NCI-H2107 treated with DMSO at 0.1 percent for 48 hours (cell line): ENCODE results near the gene AP2B1.
"Not testable (repeated sequence)": the region's sequence is repeated elsewhere in the genome, so short reads cannot be mapped to it uniquely, and the experiment has no call there.

Experiments
- DNase-seq: peaks from one replicate; lab custom pipeline; 2025; ENCODE audit not compliant: unreplicated experiment; lab: John Stamatoyannopoulos, UW

AP2B1 gene

GRCh38 chr17:35745749-35746320 lies 158.7 kb downstream of the AP2B1 start:
- DNase-seq, result no peak

DNA sequence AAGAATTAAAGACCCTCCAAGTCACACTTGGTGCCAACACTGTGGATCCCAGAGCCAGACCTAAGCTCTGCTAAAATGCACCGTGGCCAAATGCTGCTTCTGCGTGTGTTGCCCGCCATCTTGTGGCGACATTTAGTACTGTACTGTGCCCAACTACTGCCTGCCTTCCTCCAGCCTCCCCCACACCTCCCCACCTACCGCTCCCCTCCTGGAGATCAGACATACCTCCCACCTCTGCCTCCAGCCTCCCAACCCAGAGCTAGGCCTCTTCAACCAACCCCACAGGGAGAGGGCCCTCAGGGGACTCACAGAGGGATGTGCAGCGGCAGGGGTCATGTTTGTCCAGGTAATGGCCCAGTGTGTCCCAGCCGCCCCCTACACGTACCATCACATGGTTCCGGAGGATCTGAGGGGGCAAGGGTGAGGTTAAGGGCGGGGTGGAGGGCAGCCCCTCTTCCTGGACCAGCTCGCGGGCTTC lies 160.5 kb downstream of the AP2B1 start:
- peak; percentile 55 for DNase-seq

GRCh38 chr17:35748341-35748841 lies 161.3 kb downstream of the AP2B1 start:
- DNase-seq, result no peak

DNA sequence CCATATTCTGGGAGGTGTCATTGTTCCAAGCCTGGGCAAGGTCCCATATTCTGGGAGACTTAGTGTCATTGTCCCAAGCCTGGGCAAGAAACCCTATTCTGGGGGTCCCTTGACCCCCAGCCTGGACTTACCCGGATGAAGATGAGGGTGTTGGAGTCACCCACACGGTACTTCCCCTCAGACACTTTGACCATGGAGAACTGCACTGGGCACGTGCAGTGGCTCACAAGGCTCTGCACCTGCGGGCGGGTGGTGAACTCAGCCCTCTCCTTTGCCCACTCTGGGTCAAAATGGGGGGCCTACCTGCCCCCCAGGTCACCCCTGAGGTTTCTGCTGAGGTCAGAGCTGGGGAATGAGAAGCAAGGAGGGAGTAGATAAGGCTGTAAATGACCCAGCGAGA lies 161.9 kb downstream of the AP2B1 start:
- DNase-seq, result no peak

- peak; percentile 43 for DNase-seq
These were observed 162.7 kb downstream of the AP2B1 start for GRCh38 chr17:35749560-35750412.

GRCh38 chr17:35750526-35751395 lies 163.6 kb downstream of the AP2B1 start:
- DNase-seq, result no peak

DNA sequence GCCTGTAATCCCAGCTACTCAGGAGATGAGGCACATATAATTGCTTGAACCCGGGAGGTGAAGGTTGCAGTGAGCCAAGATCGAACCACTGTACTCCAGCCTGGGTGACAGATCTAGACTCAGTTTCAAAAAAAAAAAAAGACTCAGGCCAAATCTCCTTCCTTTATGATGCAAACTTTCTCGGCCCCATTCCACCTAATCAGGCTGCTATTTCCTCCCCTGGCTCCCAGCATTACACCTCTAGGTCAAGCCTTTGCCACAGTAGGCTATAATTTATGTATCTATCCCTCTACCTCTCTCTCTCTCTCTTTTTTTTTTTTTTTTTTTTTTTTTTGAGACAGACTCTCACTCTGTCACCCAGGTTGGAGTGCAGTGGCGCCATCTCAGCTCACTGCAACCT lies 164.4 kb downstream of the AP2B1 start:
- not testable (repeated sequence) for DNase-seq

DNA sequence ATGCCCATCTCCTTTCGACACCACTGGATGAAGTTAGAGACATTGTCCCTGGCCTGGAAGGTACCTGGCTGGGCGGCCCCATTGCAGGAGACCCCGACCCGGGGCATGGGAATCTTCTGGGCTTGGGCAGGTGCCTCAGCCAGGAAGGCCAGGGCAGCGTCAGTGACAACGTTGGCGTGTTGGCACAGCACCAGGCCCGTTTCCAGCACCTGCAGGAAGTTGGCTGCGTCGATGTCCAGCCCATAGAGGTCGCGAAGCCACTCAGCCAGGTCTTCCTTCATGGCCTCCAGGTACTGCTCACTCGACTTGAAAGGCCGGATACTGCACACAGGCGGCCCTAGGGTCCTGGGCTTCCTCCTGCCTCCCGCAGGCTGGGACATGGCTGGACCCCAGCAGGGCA lies 165.3 kb downstream of the AP2B1 start:
- DNase-seq, result no peak

DNA sequence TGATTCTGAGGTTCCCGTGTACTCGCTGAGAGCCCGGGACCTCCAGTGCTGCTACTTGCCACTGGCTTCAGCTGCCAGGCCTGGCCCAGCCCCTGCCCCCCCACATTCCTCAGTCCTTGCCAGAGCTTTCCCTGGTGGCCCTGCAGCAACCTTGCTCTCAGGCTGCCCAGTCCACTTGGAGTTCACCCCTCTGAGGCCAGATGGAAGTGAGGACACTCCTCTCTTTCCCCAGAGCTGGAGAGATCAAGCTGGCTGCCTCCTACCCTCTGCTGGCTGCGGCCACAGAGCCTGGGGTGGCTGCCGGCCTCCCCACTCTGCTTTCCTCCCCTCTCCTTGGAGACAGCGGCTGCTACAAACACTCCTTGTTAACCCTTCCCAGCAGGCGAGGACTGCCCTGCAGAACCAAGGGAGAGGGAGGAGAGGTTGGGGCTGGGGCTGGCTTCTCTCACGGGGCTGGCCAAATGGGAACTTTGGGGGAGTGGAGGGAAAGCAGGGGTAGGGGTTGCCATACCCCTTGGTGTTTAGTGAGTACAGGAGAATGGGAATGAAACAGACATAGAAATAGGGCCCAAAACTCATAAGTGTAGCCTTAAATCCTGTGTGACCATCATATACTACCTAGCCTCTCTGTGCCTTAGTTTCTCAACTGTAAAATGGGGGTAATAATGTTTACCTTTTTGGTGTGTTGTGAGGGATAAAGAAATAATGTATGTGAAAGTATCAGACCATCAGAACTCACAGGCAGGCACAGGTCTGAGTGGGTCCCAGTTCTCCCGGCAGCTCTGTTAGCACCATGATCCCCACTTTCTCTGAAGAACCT lies 166.0 kb downstream of the AP2B1 start, which contains the start of gene GAS2L2:
TSS of gene GAS2L2 (minus strand) at position 295 of the 820 bp plus-strand sequence. CDS start 389 bp downstream, outside the sequence.
- DNase-seq, result no peak

DNA sequence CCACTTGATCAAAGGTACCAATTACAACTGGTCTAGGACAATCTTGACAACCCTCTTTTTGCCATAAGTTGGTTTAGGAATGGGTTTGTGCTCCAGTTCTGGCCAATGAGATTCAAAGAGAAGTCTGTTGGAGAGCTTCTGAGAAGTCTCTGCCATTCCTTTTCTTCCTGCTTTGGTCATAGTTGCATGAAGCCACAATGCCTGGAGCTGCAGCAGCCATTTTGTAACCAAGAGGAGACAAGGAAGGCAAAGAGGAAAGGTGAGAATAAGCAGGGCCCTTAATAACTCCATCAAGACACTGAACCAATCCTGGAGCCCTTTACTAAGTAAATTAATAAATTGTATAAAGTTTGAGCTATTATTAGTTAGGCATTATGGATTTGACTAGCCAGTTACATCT lies 170.1 kb downstream of the AP2B1 start:
- no peak for DNase-seq

GRCh38 chr17:35760587-35760986 lies 173.5 kb downstream of the AP2B1 start, which contains the start of gene C17orf50:
Gene C17orf50, plus strand, starts transcription at chr17:35760887. Its CDS starts 55 bp downstream, at chr17:35760942.
- DNase-seq, result no peak

GRCh38 chr17:35761601-35762000 lies 174.5 kb downstream of the AP2B1 start:
- DNase-seq, result no peak

- no peak for DNase-seq
These were observed 176.6 kb downstream of the AP2B1 start for GRCh38 chr17:35763767-35764122.

DNA sequence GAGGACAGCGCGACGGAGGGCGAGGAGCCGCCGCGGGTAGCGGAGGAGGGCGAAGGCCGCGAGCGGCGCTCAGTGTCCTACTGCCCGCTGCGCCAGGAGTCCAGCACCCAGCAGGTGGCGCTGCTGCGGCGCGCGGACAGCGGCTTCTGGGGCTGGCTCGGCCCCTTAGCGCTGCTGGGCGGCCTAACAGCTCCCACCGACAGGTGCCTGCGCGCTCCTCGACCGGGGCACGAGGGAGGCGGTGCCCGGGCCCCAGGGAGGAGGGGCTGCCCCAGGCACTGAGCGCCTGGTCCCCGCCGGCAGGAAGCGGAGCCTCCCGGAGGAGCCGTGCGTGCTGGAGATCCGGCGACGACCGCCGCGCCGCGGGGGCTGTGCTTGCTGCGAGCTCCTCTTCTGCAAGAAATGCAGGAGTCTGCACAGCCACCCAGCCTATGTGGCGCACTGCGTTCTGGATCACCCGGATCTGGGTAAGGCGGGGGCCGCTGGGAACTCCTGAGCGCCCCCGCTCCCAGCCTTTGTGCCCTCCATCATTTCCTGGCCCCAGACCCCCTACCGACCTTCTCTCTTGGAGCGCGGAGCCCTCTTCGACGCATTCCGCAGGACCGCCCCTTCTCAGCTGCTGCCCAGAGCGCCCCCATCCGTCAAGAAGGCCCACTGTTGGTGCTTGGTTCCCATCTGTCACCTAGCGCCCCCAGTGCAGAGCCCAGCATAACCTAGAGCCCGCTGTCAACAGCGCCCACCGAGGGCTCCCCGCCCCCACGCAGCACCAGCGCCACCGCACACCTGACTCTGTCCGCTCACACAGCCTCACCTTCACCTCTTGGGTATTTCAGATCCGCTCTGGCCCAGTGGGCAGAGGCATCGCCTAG lies 177.2 kb downstream of the AP2B1 start:
- peak; percentile 43 for DNase-seq

DNA sequence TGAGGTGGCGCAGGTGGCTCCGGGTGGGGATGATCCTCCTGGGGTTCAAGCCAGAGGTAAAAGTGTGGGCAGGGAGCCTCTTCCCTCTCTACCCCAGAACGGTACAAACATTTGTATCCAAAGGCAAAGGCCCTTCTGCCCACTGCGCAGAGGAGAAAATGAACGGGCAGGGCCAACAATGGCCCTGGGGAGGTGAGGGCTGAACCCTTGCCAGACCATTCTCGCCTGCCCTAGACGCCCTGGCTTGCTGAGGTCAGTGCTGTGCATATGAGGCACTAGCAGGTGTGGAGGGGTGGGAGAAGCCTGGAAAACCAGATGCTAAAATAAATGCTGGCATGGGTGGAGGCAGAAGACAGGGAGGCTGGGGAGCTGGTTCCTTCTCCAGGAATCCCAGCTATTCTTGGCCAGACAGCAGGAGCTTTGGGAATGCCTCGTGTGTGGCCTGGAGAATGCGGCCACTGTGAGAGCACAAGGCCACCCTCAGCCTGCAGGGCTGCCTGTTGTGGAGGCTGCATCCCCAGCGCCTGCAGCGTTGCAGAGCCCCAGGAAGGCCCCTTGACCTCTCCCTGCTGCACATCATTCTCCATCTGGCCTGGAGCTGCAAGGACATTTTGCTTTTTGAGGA lies 178.1 kb downstream of the AP2B1 start:
- DNase-seq, result no peak

DNA sequence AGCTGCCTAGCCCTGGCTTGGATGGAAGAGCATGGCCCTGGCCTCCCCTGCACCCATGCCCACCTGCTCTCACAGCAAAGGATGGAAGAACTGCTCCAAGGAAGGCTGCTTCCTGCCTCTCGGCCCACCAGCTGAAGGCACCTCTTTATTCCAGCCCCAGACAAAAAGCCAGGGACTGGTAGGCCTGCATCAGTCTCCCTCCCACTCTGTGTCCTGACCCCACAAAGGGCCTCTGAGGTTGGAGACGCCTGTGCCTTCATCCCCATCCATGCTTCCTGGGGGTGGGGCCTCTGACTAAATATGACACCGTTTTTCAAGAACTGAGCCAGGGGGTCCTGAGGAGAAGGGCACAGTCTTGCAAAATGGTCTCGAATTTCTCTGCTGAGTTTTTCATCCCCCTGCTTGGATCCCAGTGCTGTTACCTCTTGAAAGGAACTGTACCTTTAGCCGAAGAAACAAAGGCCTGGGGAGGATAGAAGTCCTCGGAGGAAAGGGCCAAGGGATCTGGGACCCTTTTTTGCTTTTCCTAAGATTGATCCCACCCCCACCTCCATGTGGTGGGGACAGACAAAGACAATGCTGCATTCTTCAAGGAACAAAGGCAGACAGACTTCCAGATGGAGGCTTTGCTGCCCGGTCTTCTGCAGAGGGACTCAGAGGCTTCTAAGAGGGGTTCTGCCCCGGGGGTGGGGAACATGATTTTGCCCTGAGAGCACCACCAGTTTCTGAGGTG lies 178.8 kb downstream of the AP2B1 start:
- DNase-seq, result no peak

- no peak for DNase-seq
These were observed 179.4 kb downstream of the AP2B1 start for GRCh38 chr17:35766489-35766877.

DNA sequence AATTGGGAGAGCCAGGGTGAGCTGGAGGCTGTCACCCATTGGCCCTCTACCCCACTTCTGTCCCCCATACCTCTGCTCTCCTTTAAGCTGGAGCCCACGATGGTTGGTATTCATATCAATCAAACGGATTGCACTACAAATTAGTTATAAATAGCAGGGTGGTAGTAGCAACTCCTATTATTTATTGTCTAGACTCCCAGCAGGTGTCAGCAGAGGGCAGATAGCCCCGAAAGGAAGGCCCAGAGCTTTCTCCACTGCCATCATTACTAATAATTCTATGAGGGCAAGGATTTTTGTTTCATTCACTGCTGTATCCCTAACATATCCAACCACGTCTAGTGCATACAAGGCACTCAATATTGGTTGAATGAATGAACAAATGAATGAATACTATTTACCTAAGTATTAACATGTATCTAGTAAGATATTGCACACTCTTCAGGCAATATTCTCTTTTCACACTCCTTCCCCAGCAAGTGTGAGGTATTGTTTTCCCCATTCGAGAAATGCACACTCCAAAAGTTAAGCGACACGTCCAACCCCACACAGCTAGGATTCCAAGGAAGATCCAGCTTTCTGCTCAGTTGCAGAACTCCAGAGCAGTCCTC lies 179.9 kb downstream of the AP2B1 start:
- DNase-seq, result peak; percentile 17
